HT1080 (cell line): ENCODE results near the gene CISD3. TPM values are rescaled to one million over a fixed set of nuclear protein-coding genes. Genes with fewer than 3 reads are reported as not detected.

Experiments used
- DNase-seq: peaks from one replicate; pipeline ENCODE4 v3.0.0-alpha.2; 2015; ENCODE audit warnings: low read depth
- total RNA-seq: library from RNA; depleted of rRNA; stranded (reverse); fragments of >200 nt; shearing (Covaris generic); gene quantifications from 2 replicates; pipeline ENCODE4 v1.2.3, GENCODE V29; 2014

The CISD3 gene
- total RNA-seq, 1 experiment from 2014 or later: 15.2 TPM

- no peak for DNase-seq
Observed at GRCh38 chr17:38727736-38728135, 2.4 kb upstream of the CISD3 start.

- no peak for DNase-seq
Observed at GRCh38 chr17:38728290-38728831, 1.8 kb upstream of the CISD3 start.

DNA sequence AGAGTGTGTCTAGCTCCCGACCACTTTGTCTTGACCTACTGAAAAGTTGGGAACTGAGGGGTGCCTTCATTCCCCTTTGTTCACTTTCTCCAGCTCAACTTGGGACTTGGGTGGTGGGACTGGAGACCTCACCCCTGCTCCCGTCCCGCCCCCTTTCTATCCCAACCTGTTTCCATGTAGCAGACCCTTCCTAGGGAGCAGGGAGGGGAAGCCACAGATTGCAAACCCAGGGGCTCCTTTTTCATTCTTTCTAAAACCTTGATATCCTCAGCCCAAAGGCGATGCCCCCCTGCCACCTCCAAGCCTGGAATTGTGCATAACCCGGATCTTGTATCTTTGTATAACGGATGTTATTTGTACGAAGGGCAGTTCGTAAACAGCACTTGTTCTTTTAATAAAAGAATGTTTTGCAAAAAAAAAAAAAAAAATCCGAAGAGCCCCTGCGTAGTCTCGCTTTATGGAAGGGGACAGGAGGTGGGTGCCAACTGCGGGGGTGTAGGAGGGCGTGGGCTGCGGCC, 714 bp upstream of the CISD3 start:
- no peak for DNase-seq

GRCh38 chr17:38730526-38731379, 612 bp downstream of the CISD3 start:
- DNase-seq: peak; percentile 53

GRCh38 chr17:38731526-38732294, 1.6 kb downstream of the CISD3 start:
- no peak for DNase-seq

DNA sequence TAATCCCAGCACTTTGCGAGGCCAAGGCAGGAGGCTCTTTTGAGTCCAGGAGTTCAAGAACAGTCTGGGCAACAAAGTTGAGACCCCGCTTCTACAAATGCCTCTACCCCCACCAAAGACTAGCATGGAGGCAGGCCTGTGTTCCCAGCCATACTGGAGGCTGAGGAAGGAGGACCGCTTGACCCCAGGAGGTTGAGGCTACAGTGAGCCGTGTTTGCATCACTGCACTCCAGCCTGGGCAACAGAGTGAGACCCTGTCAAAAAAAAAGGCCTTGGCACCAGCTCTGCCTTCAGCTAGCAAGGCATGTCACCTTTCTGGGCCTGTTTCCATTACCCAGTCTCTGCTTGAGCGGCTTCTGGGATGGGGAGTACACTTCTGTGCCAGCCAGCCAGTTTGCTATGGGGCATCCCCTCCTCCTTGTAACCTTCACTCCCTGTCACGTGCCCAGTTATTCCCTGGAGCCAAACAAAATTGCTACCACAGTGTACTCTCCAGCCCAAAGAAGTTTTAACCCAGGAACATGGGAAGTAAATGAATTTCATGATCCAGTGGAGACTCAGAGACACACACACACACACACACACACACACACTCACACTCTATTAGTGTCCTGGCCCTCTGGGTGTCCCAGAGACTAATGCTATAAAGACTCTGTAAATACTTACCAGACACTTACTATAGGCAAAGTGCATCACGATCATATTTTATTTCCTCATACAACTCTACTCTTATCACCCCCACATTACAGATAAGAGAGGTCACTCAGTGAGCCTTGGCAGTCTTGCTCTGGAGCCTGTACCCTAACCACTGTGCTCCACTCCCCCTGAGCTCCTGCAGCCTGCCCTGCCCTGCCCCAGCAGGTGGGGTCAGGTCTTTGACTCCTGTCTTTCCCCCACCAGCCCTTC, 2.5 kb downstream of the CISD3 start:
- DNase-seq: no peak

DNA sequence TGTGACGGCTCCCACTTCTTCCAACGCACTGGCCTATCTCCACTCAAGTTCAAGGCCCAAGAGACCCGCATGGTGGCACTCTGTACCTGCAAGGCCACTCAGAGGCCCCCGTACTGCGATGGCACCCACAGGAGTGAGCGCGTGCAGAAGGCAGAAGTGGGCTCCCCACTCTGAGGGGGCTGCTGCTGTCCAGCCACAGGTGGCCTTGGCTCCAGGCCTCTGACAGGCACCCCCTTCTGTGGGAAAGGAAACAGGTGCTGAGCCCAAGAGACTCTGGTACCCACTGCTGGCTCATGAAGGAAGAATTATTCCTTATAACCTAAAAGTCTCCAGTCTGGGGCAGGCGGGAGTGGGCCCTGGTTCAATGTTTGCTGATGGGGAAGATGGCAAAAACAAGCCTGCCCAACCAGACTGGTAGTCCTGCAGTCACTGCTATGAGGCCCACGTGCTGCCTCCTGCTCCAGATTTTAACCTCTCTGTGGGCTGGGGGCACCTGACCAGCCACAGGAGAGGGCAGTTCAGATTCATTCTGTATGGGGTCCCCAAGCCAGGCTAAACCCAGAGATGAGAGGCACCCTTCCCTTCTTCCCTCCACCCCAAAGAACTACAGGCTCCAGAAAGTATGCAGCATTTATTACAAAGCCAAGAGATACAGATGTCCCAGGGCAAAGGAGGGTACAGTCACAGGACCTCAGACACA, 3.3 kb downstream of the CISD3 start:
- no peak for DNase-seq

- DNase-seq: no peak
Observed at GRCh38 chr17:38733982-38734973, 4.1 kb downstream of the CISD3 start.

- no peak for DNase-seq
Observed at GRCh38 chr17:38735161-38735997, 5.2 kb downstream of the CISD3 start.

DNA sequence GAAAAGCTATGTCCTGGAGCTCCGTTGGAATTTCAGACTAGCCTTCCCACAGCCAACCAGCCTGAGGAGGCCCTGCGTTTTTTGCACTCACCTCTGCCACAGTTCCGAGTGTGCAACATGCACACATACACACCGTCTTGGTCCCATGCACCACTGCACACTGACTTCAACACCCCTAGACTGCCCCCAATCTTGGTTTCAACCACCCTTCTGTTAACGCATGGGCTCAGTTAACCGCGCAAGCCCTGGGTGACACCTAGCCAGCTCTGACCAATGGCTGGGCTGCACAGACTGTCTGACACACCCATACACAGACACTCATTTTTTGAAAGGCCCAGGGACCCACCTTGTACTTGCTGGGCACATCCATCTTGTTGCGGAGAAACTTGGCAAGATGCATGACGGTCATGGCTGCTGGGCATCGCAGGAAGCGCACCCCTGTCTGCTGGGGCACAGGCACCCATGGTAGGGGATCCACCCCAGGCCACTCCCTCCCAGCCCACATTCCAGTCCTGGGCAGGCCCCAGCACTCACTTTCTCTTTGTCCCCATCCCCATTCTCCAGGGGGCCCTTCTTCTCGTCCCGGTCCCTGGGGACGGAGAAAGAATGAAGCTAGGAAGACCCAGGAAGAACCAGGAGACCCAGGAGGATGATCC, 8.0 kb downstream of the CISD3 start:
- no peak for DNase-seq

GRCh38 chr17:38738686-38739085, 8.5 kb downstream of the CISD3 start:
- DNase-seq: no peak

DNA sequence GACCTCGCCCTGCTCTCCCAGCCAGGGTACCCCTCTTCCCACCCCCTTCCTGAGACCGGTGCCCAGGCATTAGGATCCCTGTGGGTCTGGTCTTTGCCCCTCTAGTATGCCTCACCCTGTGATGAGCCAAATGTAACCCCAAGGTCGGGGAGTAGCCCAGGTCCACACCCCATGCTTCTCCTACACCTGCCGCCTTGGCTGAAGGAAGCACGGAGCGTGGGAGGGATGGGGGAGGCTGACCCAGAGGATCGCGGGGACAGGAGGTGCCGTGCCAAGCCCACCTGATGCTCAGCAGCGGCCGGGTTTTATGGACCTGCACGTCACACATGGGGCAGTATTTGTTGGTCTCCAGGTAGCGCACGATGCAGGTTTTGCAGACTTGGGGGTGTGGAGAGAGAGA, 9.2 kb downstream of the CISD3 start:
- DNase-seq: no peak

DNA sequence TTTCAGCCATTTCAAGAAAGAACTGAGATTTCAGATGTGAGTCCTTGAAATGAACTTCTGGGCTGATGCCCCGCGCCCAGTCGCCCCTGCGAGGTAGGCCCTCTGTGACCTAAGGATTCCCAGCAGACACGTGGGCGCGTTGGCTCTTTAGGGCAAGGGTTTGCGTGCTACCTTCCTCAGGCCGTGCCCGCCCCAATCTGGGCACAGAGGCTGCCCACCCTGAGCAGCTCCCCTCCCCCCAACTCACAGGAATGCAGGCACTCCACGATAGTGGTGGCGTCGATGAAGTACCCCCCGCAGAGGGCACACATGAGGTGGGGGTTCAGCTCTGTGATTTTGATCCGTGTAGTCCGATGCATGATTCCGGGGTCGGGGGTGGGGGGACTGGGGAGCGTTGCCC, 9.9 kb downstream of the CISD3 start:
- no peak for DNase-seq

- no peak for DNase-seq
Observed at GRCh38 chr17:38740806-38741205, 10.7 kb downstream of the CISD3 start.

DNA sequence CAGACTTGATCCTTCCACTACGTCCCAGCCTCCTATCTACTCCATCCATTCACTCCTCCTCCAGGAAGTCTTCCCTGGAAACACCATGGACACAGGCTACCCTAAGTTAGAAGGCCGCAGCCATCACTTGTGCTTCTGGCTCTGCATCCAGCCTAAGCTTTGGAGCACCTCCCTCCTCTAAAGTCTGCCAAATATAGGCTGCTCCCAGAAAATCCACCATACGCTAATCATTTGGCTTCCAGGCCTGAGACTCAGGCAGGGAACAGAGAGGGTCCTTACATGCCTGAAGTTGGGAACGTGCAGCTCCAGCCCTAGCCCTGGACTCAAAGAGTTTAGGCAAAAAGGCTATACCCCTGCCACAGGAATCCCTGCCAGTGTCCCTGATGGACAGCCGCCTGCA, 11.3 kb downstream of the CISD3 start:
- DNase-seq: no peak

- DNase-seq: no peak
Observed at GRCh38 chr17:38741921-38742410, 11.8 kb downstream of the CISD3 start.
